ENCODE measurements around the gene INPP5J. TPM values are rescaled to one million over a fixed set of nuclear protein-coding genes. Genes with fewer than 3 reads are reported as not detected.
"Not testable (repeated sequence)": the region's sequence is repeated elsewhere in the genome, so short reads cannot be mapped to it uniquely, and the experiment has no call there.

Gene INPP5J
- total RNA-seq, 3 donors from 2014 or later: 0.16 to 0.21 TPM; not detected in 1

DNA sequence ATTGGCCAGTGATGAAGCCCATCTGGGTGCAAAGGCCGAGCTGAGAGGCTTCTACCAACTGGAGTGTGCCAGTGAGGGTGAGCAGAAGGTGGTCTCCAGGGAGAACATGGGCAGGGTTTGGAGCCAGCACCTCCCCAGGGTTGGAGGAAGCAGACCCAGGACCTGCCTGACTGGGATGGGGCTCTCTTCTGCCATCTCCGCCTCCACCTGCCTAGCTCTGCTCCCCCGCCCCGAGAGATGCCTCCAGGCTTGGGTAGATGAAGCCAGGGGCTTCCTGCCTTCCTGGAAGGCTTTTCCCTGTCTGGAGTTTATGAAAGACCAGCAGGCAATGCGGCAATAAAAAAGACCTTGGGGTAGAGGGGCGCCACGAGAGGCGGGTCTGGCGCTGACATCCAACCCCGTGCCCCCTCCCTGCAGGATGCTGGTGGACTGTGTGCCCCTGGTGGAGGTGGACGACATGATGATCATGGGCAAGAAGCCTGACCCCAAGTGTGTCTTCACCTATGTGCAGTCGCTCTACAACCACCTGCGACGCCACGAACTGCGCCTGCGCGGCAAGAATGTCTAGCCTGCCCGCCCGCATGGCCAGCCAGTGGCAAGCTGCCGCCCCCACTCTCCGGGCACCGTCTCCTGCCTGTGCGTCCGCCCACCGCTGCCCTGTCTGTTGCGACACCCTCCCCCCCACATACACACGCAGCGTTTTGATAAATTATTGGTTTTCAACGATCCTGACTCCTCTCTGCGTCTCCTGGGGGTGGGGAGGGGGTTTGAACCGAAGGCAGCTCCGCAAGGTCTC lies 18.7 kb upstream of the INPP5J start:
- no peak for DNase-seq
- Mint-ChIP-seq H3K4me3 (no peak overlapping the region), H3K27me3 (ENCODE audit: low read depth) (no peaks in the 10 kb centered on the region), H3K36me3 (ENCODE audit: insufficient read depth) (no peaks in the 10 kb centered on the region), H3K4me1 (ENCODE audit: low read depth) (peaks cover 24% of the 10 kb centered on the region), H3K9me3 (no peaks in the 10 kb centered on the region)
- ATAC-seq: no peak

GRCh38 chr22:31104869-31105268 lies 17.9 kb upstream of the INPP5J start:
- Mint-ChIP-seq H3K36me3 (ENCODE audit: insufficient read depth) (no peaks in the 10 kb centered on the region), H3K9me3 (no peaks in the 10 kb centered on the region), H3K27me3 (ENCODE audit: low read depth) (no peaks in the 10 kb centered on the region), H3K4me3 (no peak overlapping the region), H3K4me1 (ENCODE audit: low read depth) (peaks cover 24% of the 10 kb centered on the region)
- ATAC-seq (no peak), DNase-seq (no peak)

DNA sequence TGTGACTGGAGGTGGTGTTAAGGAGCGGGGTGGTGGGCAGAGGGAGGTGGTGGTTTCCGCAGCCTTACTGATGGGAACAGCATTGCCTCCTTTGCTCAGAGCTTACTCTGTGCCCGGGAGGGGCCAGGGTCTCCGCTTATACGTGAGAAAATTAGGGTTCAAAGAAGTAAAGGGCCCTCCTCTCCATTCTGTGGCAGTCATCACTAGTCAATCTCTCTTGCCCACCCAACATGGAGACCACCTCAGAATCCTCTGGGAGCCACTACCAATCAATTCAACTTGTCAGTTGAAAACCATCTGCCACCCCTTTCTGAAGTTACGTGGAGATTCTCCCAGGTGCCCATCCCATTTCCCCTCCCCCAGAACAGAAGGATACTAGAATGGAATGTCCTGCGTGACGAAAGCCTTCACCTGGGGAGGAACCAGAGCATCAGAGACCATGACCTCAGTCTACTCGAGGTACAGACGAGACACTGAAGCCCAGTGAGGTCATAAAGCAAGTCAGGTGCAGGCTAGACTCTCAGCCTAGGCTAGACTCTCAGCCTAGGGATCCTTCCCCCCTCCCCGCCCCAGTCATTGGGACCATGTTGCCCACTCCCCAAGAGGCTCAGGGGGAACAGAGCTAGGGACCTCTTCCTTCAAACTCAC lies 17.4 kb upstream of the INPP5J start:
- Mint-ChIP-seq H3K36me3 (ENCODE audit: insufficient read depth) (no peaks in the 10 kb centered on the region), H3K4me1 (ENCODE audit: low read depth) (peaks cover 24% of the 10 kb centered on the region), H3K9me3 (no peaks in the 10 kb centered on the region), H3K4me3 (no peak overlapping the region), H3K27me3 (ENCODE audit: low read depth) (no peaks in the 10 kb centered on the region)
- ATAC-seq (no peak), DNase-seq (no peak)

GRCh38 chr22:31106001-31106571 lies 16.7 kb upstream of the INPP5J start:
- H3K9me3 Mint-ChIP-seq: no peaks in the 10 kb centered on the region
- H3K4me1 Mint-ChIP-seq (ENCODE audit: low read depth): peaks cover 24% of the 10 kb centered on the region
- H3K4me3 Mint-ChIP-seq: peak overlapping the region; percentile 87
- H3K27me3 Mint-ChIP-seq (ENCODE audit: low read depth): no peaks in the 10 kb centered on the region
- no peak for DNase-seq
- ATAC-seq: no peak
- no peaks in the 10 kb centered on the region for H3K36me3 Mint-ChIP-seq (ENCODE audit: insufficient read depth)

DNA sequence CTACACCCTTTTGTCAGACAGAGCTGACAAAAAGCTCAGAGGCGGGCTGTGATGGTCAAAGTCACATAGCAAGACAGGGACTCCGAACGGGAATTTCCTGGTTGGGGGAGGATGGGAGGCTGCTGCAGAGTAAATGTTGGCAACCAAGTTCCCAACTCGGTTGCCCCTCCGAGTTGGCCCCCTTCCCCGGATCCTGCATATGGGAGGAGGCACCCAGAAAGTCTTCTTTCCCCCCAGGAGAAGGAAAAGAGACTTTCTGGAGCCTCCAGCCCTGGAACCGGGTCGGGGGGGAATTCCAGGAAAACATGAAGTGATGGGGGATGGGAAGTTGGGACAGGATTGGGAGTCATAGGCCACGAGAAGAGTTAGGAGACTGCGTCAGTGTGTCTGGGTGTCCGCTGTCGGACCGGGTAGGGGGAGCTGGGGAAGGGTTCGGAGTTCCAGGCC lies 16.0 kb upstream of the INPP5J start:
- no peaks in the 10 kb centered on the region for H3K9me3 Mint-ChIP-seq
- peak overlapping the region; percentile 87 for H3K4me3 Mint-ChIP-seq
- peaks cover 24% of the 10 kb centered on the region for H3K4me1 Mint-ChIP-seq (ENCODE audit: low read depth)
- no peaks in the 10 kb centered on the region for H3K36me3 Mint-ChIP-seq (ENCODE audit: insufficient read depth)
- H3K27me3 Mint-ChIP-seq (ENCODE audit: low read depth): no peaks in the 10 kb centered on the region
- no peak for ATAC-seq
- DNase-seq: no peak

- H3K9me3 Mint-ChIP-seq: no peaks in the 10 kb centered on the region
- H3K4me1 Mint-ChIP-seq (ENCODE audit: low read depth): peaks cover 24% of the 10 kb centered on the region
- H3K36me3 Mint-ChIP-seq (ENCODE audit: insufficient read depth): no peaks in the 10 kb centered on the region
- peak; percentile 80 for DNase-seq
- ATAC-seq: peak; percentile 93 to 97
- H3K4me3 Mint-ChIP-seq: peak within 1 kb of the TSS; percentile 87
- no peaks in the 10 kb centered on the region for H3K27me3 Mint-ChIP-seq (ENCODE audit: low read depth)
Measured at GRCh38 chr22:31107178-31107893, 15.4 kb upstream of the INPP5J start, which contains the start of gene SELENOM. Gene SELENOM, minus strand, starts transcription at chr22:31107568. Its CDS starts 63 bp downstream, at chr22:31107505.

DNA sequence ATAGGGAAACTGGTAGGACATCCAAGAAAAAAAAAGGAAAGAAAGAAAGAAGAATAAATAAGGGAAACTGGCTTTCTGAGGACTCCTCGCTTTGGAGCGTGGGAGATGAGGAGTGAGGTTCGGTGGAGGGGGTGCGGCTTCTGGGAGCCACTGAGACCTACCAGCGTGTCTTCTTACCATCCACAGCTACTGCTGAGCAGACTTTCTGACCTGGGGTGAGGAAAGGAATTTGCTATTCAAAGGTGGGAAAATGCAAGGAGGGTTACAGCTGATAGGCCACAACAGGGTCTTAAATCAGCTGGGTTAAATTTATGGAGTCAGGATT lies 14.9 kb upstream of the INPP5J start:
- DNase-seq (no peak), ATAC-seq (peak; percentile 13 to 15)
- Mint-ChIP-seq H3K36me3 (ENCODE audit: insufficient read depth) (no peaks in the 10 kb centered on the region), H3K9me3 (no peaks in the 10 kb centered on the region), H3K27me3 (ENCODE audit: low read depth) (no peaks in the 10 kb centered on the region), H3K4me3 (peak overlapping the region; percentile 87), H3K4me1 (ENCODE audit: low read depth) (peaks cover 24% of the 10 kb centered on the region)

DNA sequence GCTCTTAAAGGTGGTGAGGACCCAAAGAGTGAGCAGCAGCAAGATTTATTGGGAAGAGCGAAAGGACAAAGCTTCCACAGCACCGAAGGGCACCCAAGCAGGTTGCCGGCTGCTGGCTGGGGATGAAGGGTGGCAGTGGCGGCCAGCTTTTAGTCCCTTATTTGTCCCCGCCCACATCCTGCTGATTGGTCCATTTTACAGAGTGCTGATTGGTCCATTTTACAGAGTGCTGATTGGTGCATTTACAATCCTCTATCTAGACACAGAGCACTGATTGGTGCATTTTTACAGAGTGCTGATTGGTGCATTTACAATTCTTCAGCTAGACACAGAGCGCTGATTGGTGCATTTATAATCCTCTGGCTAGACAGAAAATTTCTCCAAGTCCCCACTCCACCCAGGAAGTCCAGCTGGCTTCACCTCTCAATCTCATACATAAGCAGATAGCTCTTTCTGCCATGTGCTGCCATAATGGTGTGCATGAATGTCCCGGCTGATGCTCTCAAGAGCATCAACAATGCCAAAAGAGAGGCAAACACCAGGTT lies 10.1 kb upstream of the INPP5J start:
- not testable (repeated sequence) for H3K4me1 Mint-ChIP-seq (ENCODE audit: low read depth)

DNA sequence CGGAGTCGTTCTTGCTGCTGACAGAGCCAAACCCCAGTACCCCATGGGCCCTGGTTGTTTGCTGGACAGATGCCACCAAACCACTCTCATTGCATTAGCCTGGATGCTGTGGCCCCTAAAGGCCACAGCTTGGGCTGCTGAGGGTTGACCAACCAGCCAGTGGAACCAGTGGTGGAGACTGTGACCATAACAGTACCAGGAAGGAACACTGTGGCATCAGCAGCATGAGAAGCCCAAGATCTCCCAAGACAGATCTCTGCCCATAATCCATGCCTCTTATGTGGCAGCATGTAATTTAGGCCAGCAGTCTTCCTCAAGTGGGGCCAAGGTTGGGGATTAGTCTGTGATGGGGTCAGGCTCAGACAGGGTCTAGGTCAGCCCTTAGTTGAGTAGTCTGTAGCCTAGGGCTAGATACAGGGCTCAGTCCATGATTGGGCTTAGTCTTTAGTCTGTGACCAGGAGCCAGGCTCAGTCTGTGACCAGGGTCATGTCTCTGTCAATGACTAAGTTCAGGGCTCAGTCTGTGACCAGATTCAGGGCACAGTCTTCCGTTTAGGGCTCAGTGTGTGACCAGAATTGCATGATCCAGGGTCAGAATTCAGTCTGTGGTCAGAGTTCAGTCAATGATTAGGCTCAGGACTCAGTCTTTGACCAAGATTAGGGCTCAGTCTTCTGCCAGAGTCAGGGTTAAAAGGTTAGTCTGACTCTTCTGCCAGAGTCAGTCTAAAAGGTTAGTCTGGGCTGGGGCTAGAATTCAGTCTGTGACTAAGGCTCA lies 4.5 kb upstream of the INPP5J start:
- H3K36me3 Mint-ChIP-seq (ENCODE audit: insufficient read depth): no peaks in the 10 kb centered on the region
- H3K4me3 Mint-ChIP-seq: no peak overlapping the region
- no peaks in the 10 kb centered on the region for H3K9me3 Mint-ChIP-seq
- DNase-seq (no peak), ATAC-seq (no peak)
- H3K27me3 Mint-ChIP-seq (ENCODE audit: low read depth): no peaks in the 10 kb centered on the region
- no peaks in the 10 kb centered on the region for H3K4me1 Mint-ChIP-seq (ENCODE audit: low read depth)

More for the DNA sequence above, 10.1 kb upstream of the INPP5J start:
- not testable (repeated sequence) for ATAC-seq; DNase-seq; H3K27me3 Mint-ChIP-seq (ENCODE audit: low read depth); H3K36me3 Mint-ChIP-seq (ENCODE audit: insufficient read depth); H3K4me3 Mint-ChIP-seq; H3K9me3 Mint-ChIP-seq

DNA sequence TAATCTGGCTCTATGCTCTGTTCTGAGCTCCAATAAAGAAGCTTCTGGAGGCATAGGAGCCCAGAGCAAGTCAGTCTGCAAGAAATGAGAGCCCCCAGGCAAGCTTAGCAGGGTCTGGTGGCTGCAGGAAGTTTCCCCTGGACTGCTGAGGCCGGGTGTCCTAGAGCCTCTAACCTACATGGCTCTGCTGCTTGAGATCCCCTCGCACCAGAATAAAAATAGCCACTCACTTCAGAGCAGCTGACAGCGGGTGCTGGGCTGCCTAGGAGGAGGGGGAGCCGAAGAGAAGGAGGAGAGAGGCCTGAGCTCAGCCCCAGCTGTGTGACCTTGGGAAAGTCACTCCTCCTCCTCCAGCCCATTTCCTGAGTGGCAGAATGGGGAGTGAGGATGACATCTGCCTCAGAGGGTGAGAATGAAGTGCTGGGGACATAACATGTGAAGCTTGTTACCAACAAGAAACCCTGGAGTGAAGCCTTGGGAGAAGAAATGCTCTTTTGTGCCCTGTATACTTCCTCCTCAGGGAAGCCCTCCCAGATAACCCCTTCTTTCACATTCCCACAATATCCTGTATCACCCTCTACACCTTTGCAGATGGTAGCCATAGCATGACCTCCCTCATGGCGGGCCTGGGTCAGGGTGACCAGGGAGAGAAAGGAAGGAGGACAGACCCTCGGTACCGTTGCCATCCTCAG lies 3.6 kb upstream of the INPP5J start:
- Mint-ChIP-seq H3K4me3 (no peak overlapping the region), H3K36me3 (ENCODE audit: insufficient read depth) (no peaks in the 10 kb centered on the region)

DNA sequence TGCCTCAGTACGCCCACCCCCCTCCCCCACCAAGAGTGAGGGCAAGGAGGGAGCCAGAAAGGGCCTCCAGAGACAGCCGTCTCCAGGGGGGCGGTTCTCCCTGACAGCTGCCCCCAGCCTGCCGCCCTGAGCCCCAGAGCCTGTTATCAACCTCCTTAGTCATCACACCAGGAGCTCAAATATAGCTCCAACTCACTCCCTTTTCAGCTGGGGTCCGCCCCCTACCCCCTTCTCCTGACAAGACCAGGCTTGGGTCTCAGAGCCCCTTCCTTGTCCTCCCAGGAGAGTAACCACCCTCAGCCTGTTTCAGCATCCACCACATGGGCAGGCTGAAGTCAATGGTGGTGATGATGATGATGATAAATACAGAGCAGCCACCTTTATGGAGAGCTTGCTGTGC lies 2.5 kb upstream of the INPP5J start:
- no peak for ATAC-seq
- DNase-seq: no peak
- no peaks in the 10 kb centered on the region for H3K36me3 Mint-ChIP-seq (ENCODE audit: insufficient read depth)

More for the DNA sequence above, 3.6 kb upstream of the INPP5J start:
- H3K27me3 Mint-ChIP-seq (ENCODE audit: low read depth): no peaks in the 10 kb centered on the region
- no peaks in the 10 kb centered on the region for H3K4me1 Mint-ChIP-seq (ENCODE audit: low read depth)
- H3K9me3 Mint-ChIP-seq: no peaks in the 10 kb centered on the region
- DNase-seq (no peak), ATAC-seq (no peak)

GRCh38 chr22:31120642-31121041 lies 2.1 kb upstream of the INPP5J start:
- ATAC-seq (no peak), DNase-seq (no peak)
- no peaks in the 10 kb centered on the region for H3K4me1 Mint-ChIP-seq (ENCODE audit: low read depth)

More for the DNA sequence above, 2.5 kb upstream of the INPP5J start:
- Mint-ChIP-seq H3K27me3 (ENCODE audit: low read depth) (no peaks in the 10 kb centered on the region), H3K4me1 (ENCODE audit: low read depth) (no peaks in the 10 kb centered on the region), H3K9me3 (no peaks in the 10 kb centered on the region), H3K4me3 (no peak overlapping the region)

DNA sequence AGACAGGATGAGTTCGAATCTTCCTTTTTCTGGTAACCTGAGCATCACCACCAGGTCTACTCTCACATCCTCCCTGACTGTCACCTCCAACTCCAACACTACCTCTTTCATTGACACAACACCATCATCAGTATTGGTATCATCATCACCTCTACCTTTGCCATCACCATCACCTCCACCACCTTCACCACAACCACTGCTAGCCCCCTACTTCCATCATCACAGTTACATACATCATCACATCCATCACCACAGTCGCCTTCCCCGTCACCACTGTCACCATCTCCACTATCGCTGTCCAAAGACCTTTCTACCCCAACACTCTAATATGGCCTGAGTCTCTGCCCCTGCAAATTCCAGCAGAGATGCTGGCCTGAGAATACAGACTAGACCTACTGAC lies 1.4 kb upstream of the INPP5J start:
- ATAC-seq: no peak

More at GRCh38 chr22:31120642-31121041, 2.1 kb upstream of the INPP5J start:
- Mint-ChIP-seq H3K9me3 (no peaks in the 10 kb centered on the region), H3K27me3 (ENCODE audit: low read depth) (no peaks in the 10 kb centered on the region), H3K36me3 (ENCODE audit: insufficient read depth) (no peaks in the 10 kb centered on the region), H3K4me3 (no peak overlapping the region)

More for the DNA sequence above, 1.4 kb upstream of the INPP5J start:
- Mint-ChIP-seq H3K4me1 (ENCODE audit: low read depth) (no peaks in the 10 kb centered on the region), H3K27me3 (ENCODE audit: low read depth) (no peaks in the 10 kb centered on the region), H3K36me3 (ENCODE audit: insufficient read depth) (no peaks in the 10 kb centered on the region), H3K9me3 (no peaks in the 10 kb centered on the region), H3K4me3 (no peak overlapping the region)
- DNase-seq: no peak

Data from activated T-cell treated with anti-CD3 and anti-CD28 coated beads, Interleukin-2, amount 50 U/mL, for 4 hours (primary cell).